Hepatic stellate cell (primary cell): ENCODE measurements around the gene LMBR1.

Experiments
- DNase-seq: peaks from one replicate; pipeline ENCODE4 v3.0.0; 2011; ENCODE audit warnings: low spot score

Gene LMBR1

DNA sequence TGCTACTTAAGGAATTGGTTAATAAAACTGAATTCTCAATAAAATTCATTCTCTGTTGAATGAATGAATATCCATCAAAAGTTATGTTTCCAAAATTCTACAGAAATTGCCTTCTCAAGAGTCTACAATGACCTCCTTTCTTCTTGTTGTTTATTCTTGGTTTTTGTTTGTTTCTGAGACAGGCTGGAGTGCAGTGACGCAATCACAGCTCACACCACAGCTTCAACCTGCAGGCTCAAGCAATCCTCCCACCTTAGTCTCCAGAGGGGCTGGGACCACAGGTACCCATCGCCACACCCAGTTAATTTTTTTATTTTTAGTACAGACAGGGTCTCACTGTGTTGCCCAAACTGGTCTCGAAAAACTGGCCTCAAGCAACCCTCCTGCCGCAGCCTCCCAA is 97.6 kb downstream of the LMBR1 start:
- DNase-seq: no peak

DNA sequence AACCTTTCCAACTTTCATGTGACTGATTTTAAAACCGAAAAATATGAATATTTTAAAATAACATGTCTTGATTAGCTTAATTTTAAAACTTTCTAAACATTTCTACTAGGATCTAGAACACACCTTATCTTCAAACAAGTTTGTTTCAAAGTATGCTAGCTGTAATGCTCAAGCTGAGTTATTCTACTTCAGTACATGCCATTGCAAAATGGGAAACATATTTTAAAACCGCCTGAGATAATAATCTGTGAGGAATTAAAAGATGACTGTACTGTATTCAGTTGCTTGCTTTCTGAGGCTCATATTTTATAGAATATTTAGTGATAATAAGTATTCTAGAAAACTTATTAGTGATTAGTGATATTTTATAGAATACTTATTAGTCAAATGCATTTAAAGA is 99.6 kb downstream of the LMBR1 start:
- no peak for DNase-seq

DNA sequence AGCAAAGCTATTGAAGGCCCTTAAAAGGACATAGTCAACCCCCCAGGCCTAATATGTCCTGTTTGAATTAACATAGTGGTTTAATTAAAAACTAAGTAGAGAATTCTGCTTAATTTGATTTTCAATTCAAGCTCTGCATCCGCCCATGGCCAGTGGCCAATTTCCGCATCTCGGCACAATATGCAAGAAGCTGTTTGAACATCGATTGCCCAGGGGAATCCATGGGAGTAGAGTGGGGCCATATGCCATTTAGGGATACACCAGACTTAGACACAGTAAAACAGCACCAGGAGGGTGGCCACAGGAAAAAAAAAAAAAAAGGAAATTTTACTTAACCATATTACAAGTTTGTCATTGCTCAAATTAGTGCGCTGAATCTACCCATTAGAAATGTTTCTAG is 100.4 kb downstream of the LMBR1 start:
- no peak for DNase-seq

DNA sequence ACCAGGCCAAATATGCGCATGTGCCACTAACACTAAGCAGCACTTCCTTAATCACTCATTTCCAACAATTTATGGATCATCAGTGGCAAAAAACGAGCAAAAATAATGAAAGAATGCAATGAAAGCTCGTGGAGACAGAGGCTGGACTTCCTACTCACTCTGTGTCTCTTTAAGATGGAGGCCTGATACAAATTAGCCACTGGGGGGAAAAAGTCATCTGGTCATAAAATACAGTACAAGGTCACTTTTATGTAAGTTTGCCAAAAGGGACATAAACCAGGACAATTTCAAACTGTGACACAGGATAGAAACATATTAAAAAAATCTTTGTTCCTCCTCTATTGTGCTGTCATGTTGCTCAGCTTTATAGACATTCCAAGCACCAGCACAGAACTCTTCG is 101.7 kb downstream of the LMBR1 start:
- no peak for DNase-seq

DNA sequence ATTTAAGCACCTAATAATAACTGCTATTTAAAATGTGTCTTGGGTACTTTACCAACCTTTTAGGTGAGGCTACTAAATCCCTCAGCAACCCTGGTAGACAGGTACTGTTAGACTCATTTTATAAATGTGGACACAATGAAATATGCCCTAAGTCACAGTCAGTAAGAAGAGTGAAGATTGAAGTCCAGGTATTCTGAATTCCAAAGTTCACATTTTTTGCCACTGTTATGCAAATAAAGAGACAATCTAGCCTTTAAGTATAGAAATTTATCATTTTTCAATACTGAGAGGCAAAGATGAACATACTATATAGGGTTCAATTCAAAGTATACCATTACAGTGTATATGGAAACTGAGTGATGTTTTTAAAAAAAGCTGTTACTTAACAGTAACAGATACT is 102.7 kb downstream of the LMBR1 start:
- DNase-seq: no peak

DNA sequence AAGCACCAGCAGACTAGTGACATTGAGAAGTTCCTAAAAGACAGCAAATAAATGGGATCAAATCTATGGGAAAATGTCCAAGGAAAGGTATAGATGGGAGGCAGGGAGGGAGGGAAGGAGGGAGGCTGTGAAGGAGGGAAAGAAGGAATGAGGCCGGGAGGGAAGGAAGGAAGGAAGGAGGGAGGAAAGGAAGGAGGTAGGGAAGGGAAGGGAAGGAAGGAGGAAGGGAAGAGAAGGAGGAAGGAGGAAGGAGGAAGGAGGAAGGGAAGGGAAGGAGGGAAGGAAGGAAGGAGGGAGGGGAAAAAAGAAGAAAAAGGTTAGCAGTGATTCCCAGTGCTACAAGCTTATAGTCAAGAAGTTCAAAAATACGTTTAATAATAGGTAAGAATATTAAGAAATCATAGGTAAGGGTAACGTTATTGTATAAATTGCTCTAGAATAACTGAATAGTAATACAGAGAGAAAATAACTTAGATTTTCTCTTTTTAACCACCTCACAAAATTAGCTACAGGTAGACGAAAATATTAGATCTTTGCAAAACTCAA is 106.9 kb downstream of the LMBR1 start:
- DNase-seq: no peak

DNA sequence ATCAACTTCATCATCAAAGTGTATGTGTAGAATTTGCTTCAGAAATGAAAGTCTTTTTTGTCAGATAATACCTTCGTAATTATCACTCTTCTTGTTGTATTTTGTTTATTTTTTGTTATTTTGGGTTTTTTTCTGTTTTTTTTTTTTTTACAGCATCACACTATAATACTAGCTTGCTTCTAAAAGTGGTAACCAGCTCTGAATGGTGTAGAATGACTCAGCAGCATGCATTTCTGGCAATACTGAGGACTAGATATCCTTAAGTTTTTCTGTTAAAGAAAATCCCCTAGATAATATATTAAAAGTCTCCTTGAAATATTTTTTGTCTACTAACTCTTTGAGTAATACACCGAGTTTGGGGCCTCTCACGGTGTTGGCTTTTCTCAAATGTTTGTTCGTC is 109.1 kb downstream of the LMBR1 start:
- no peak for DNase-seq

DNA sequence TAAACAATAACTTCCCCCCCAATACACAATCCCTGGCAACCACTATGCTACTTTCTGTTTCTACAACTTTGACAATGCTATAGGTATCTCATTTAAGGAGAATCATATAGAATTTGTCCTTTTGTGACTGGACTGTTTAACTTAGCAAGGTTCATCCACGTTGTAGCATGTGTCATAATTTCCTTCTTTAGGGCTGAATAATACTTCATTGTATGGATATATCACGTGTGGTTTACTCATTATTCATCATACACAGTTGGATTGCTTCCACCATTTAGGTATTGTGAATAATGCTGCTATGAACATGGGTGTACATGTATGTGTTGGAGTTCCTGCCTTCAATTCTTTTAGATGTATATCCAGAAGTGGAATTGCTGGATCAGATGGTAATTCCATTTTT is 111.0 kb downstream of the LMBR1 start:
- no peak for DNase-seq

DNA sequence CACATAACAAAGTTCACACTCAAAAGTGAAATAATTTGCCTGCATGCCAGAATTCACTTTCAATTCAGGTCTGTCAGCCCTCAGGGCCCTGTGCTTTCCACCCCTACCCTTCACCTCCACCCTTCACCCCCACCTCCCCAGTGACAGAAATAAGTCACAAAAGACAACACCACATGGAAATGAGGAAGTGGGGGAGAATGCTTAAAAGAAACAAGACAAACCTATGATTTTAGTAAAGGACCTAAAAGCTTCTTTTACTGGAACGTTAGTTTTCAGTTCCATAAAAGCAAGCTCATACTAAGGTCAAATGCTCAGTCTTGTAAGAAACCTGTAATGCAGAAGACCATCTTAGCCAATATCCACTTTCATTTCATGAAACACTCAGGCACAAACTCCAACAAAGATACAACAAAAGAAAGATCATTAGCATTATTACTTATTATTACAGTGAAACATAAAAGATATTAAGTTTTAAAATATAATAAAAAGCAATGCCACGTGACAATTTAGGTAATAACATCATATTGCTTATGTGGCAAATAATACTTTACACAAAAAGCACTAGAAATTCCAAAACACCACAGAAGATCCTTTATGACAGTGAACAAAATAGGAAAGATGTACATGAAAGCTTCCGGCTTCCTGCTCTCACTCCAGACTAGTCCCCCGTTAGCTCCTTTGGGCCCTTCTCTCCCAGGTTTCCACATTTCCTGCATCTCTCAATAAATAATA is 112.1 kb downstream of the LMBR1 start:
- DNase-seq: no peak

DNA sequence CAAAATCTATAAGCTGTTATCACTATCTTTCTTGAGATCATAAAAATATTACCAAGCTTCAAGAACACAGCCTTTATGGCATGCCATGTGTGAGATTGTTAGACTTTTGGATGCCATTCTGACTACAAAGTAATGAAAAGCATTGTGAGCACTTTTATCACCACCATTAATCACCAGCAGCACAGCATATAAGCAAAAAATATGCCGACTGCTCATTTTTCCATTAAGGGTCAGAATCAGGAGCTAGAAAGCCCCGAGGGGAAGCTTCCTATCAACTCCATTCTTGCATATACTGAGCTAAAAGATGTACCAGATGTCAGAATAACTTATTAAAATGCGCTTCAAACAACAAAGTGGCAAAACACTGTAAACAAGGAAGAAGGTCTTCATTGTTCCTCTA is 114.3 kb downstream of the LMBR1 start:
- no peak for DNase-seq

DNA sequence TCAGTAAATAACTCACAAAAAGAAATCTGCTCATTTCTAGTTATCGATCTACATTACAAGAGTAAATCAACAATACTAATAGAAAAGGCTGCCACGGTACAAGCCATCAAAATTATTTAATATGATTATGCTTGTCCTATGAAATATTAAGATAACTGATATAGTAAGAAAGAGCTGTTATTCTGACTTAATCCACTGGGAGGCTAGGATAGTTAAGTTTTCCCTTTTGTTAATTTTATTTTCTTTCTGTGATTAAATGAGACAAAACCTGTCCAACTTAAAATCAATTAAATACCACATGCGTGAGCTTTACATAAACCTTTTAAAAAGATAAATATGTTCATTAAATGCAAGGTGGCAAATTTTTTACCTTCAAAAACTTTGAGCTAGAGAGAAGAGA is 114.8 kb downstream of the LMBR1 start:
- peak; percentile 7 for DNase-seq

DNA sequence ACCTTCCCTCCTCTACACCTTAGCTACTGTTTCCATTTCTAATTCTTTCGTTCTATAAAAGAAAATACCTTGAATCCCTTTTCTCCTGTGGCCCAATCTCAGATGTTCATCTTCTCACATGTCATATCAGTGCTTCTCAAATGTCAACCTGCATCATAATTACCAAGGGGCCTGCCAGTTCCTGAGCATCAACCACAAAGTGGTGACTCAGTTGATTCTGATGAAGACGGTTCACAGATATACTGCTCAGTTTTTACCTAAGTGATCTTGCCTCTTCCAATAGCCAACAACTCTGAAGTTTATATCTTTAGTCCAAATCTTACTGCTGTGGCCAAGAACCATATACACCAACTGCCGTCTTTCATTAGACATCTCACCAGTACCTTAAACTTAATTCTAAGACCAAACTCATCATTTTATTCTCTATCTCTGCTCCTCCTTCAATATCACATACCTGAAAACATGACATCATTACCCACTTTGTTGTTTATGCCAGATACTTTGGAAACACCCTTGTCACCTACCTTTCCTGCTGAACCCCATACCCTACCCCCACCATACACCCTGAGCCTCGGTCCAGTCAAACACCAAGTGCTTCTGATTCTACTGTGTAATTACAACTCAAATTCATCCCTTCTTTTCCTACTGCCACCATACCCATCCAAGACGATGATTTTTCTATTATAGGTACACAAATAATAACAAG is 115.5 kb downstream of the LMBR1 start:
- no peak for DNase-seq

DNA sequence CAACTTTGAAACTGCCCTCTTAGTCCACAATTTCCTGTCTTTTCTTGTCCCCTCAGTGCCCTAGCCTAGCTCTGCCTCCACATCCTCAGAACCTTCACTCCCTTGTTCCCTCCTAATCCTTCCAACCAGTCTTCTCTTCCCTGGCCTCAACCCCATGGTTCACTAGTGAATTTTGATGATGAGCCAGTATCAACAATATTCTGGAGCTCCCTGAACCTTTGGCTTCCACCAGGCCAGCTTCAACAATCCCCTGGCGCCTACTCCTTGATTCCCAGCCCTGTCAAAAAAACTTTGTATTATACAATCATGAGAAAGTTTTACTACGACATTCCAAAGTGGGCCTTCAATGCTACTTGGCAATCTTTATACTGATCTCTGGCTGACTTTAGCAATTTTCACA is 116.5 kb downstream of the LMBR1 start:
- DNase-seq: no peak

DNA sequence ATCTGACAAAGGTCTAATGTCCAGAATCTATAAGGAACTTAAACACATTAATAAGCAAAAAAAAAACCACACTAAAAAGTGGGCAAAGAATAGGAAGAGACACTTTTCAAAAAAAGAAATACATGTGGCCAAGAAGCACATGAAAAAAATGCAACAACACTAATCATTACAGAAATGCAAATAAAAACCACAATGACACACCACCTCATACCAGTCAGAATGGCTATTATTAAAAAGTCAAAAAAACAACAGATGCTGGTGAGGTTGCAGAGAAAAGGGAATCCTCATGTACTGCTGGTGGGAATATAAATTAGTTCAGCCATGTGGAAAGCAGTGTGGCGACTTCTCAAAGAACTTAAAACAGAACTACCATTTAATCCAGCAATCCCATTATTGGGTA is 119.0 kb downstream of the LMBR1 start:
- DNase-seq: no peak

DNA sequence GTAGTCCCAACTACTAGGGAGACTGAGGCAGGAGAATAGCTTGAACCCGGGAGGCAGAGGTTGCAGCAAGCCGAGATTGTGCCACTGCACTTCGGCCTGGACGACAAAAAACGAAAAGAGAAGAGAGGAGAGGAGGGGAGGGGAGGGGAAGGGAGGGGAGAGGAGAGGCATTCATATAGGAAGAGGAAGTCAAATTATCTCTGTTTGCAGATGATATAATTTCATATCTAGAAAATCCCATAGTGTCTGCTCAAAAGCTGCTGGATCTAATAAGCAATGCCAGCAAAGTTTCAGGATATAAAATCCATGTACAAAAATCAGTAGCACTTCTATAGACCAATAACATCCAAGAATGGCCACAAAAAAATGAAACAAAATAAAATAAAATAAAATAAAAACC is 120.3 kb downstream of the LMBR1 start:
- DNase-seq: no peak

DNA sequence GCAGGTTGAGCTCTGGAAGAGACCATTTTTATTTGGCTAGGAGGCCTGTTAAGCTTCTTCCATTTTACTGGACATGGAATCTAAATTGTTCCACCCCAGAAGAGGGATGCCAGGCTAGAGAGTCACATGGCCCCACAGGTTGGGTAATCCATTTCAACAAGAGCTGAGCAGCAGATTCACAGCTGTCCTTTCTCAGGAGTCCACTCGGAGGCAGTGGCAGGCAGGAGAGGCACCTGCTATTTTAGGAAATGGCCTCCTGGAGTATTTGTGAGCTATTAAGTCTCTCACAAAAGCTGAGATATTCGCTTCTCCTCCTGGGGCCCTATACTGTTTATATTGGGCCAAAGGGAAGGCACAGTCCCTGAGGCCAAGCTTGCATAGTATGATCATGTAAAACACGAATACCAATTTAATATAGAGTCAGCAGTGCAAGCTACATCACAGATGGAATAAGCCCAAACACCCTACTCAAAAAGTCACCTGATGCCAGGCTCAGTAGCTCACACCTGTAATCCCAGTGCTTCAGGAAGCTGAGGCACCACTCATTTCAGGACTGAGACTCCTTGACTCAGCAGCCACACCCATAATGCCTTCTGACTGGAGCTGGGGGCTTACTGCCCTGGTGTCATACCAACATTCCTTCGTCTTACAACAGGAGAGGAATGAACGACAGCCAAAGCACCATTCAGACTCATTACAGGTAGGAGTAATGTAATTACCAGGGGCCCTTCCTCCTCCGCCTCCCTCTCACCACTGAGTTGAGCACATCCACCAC is 124.1 kb downstream of the LMBR1 start:
- no peak for DNase-seq

DNA sequence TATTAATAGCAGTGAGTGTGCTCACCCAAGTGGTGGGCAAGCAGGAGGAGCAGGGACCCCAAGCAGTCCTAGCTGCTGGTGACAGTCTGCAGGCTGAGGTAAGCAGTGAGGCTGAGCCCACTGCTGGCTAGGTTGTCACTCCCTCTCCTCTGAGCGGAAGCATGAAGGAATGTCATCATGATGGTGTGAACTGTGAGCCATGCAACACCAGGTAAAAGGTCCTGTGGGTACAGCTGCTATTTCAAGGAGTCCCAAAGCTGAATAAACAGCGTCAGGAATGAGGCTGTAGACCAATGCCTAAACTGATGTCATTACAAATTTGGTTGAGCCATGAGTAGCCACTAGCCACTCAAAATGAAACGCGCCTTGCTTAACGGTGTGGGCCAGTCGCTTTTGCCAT is 126.3 kb downstream of the LMBR1 start:
- no peak for DNase-seq

DNA sequence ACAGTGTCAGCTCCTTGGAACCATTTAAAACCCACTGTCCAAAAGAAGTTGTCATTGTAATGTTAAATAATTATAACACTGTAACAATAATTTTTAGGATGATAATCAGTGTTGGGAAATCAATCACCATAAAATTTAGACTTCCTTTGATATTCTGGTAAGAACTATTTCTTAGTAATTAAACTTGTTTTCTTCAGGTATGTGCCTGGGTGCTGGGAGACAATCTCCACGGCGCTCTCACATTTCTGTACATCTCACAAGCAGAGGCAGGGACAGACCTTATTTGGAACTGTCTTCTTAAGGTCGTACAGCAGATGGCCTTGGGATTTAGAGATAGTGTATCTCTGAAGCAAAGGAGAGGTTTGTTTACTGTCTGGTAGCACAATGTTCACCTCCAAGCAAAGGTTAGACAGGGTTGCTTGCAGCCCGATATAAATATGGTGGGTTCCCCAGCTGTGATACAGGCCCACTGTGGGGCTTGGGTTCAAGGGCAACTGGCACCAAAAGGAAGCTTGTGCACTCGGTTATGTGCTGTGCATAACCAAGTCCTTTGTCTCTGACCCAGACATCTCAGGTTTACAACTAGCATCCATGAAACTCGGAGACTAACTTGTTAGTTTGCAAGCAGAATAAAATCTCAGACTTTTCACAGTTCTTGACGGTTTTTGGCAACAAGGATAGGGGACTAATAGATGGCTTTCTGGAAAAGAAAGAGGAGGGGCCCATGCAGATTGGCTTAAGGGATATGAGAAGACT is 126.9 kb downstream of the LMBR1 start:
- DNase-seq: no peak

DNA sequence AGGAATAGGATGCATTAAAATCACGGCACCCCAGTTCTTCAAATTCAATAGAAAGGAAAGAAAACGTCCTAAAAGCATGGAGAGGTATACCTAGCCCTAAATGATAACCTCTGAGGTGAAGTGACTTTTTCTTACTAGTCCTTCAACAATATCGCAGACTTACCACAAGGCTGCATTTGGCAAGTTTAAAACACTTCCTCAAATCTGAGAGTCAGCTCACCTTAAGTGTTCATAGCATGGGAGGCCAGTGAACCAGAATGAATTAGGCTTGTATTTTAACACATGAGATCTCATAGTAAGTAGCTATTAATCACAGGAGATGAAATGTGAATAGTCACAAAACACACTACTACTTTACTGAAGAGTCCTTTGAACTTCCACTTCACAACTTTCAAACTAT is 128.2 kb downstream of the LMBR1 start:
- no peak for DNase-seq

DNA sequence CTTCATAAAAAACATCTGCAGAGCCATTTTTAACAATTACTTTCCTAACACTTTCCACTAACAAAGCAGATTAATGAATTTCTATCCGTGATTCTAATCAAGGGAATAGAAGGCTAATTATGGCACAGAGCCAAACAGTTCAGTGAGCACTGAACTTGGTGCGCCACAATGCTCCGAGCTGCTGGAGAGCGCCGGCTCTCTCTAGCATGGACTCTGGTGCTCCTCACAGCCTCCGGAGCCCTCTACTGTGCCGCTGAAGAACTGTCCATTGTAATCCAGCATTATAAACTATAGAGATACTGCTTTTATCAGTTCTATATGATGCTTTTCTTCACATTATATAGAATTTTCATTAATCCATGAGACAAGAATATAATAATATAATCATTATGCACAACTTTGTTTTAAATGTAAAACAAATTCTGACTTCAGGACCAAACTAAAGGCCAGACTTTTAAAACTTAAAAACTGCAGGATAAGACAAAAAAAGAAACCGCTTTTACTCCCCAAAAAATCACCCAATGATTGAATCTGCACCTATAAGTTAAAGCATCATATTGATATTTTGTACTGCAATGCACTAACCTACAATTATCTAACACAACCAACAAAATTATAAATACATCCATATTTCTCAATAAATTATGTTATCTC is 128.8 kb downstream of the LMBR1 start:
- DNase-seq: peak; percentile 52

DNA sequence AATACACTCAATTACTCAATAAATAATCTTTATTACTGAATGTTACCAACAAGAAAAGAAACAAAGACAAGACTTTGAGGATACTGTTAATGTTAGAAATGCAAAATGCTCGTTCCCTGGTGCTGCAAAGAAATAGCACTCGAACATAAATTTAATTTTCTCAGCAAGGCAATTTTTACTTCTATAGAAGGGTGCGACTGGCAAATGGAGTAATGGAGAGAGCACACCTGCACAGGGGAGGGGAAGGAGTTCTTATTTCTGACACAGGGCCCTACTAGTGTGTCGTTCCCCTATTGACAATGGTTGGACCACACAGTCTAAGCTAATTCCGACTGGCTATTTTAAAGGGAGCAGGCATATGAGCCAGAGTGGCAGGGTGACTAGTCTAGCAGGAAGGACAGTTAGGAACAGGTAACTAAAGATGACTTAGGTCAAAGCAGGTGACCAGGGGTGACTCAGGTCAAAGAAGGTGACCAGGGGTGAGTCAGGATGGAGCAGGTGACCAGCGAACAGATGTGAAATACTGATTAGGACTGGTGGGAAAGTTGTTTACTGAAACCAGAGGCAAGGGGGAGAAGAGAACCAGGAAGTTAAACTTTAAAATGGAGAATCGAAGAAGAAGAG is 133.3 kb downstream of the LMBR1 start:
- no peak for DNase-seq
